Measurements from ENCODE around the gene GPRIN1.
A peak's percentile ranks its signal among the peaks of the same experiment; 100 is the strongest.

DNA sequence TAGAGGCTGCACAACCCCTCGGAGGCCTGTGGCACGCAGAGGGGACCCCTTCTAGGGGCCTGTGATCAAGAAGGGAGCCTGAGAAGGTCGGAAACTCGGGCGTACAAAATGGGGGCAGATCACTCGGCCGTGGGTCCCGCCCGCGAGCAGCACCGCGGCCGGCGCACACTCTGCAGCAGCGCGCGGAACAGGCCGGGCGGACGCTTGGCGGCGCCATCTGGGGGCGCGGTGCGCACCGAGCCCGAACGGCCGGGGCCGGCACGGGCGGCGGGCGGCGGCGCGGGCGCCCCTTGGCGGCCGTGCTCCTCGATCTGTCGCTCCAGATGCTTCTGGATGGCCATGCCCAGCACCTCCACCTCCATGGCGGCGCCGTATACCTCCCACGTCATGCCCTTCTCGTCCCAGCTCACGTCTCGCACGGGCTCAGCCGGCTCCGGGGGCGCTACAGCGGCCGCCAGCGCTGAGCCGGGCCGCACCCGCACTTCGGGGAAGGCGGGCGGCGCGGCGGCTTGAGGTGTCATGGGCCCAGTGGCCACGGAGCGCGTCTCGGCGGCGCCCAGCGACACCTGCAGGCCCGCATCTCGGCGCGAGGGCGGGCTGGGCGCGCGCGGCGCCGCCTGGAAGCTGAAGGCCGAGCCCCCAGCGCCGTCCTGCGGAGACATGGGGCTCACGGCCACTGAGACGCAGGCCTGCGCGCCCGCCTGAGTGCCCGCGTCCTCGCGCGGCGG is 13.1 kb downstream of the GPRIN1 start:
- peak; percentile 18 for TF ChIP-seq CTCF (IDR thresholded peaks at IDR 0.05)
- no peak for TF ChIP-seq EZH2 (IDR thresholded peaks at IDR 0.05; ENCODE audit: borderline replicate concordance, insufficient read depth, low read depth, low read length, poor library complexity, severe bottlenecking)

All from B cell (primary cell).